ENCODE data around the gene CLEC14A.

CLEC14A gene

GRCh38 chr14:38255673-38256532 is at the start of gene CLEC14A:
Gene CLEC14A (minus strand): TSS chr14:38256093. CDS start chr14:38256022, 71 bp downstream.
- DNase-seq, result no peak

- DNase-seq, result no peak
Measured at GRCh38 chr14:38302966-38303365, 47.1 kb upstream of the CLEC14A start.

GRCh38 chr14:38302034-38302433 is 46.1 kb upstream of the CLEC14A start:
- DNase-seq, result no peak

GRCh38 chr14:38297681-38298080 is 41.8 kb upstream of the CLEC14A start:
- no peak for DNase-seq

- DNase-seq, result no peak
Measured at GRCh38 chr14:38291681-38292467, 36.0 kb upstream of the CLEC14A start.

- DNase-seq, result no peak
Measured at GRCh38 chr14:38290601-38291188, 34.8 kb upstream of the CLEC14A start.

GRCh38 chr14:38286452-38286851 is 30.6 kb upstream of the CLEC14A start:
- DNase-seq, result no peak

- DNase-seq, result no peak
Measured at GRCh38 chr14:38285962-38286361, 30.1 kb upstream of the CLEC14A start.

GRCh38 chr14:38282936-38283335 is 27.0 kb upstream of the CLEC14A start:
- no peak for DNase-seq

- DNase-seq, result no peak
Measured at GRCh38 chr14:38280081-38280480, 24.2 kb upstream of the CLEC14A start.

GRCh38 chr14:38279572-38279971 is 23.7 kb upstream of the CLEC14A start:
- DNase-seq, result no peak

GRCh38 chr14:38278035-38278434 is 22.1 kb upstream of the CLEC14A start:
- no peak for DNase-seq

GRCh38 chr14:38262844-38263243 is 7.0 kb upstream of the CLEC14A start:
- no peak for DNase-seq

- no peak for DNase-seq
Measured at GRCh38 chr14:38261620-38262019, 5.7 kb upstream of the CLEC14A start.

- no peak for DNase-seq
Measured at GRCh38 chr14:38257507-38257906, 1.6 kb upstream of the CLEC14A start.

- DNase-seq, result no peak
Measured at GRCh38 chr14:38256533-38256840, 594 bp upstream of the CLEC14A start.

GRCh38 chr14:38255408-38255672 is 553 bp downstream of the CLEC14A start:
- no peak for DNase-seq

- DNase-seq, result no peak
Measured at GRCh38 chr14:38254571-38255407, 1.1 kb downstream of the CLEC14A start.

GRCh38 chr14:38253676-38254075 is 2.2 kb downstream of the CLEC14A start:
- DNase-seq, result no peak

- no peak for DNase-seq
Measured at GRCh38 chr14:38252066-38252710, 3.7 kb downstream of the CLEC14A start.

- DNase-seq, result no peak
Measured at GRCh38 chr14:38250331-38250730, 5.6 kb downstream of the CLEC14A start.

- no peak for DNase-seq
Measured at GRCh38 chr14:38248321-38249028, 7.4 kb downstream of the CLEC14A start.
